Measurements from ENCODE around the gene DGKI. TPM values are rescaled to one million over a fixed set of nuclear protein-coding genes. Genes with fewer than 3 reads are reported as not detected.

The DGKI gene
- total RNA-seq, 2 donors from 2014 or later, result 0.04 to 0.64 TPM

GRCh38 chr7:137755846-137756651 lies 90.7 kb downstream of the DGKI start:
- Mint-ChIP-seq H3K27me3 (ENCODE audit: insufficient read depth) (no peaks in the 10 kb centered on the region), H3K4me3 (no peak overlapping the region), H3K4me1 (peaks cover 49% of the 10 kb centered on the region), H3K36me3 (ENCODE audit: low read depth) (no peaks in the 10 kb centered on the region), H3K27ac (no peak overlapping the region), H3K9me3 (peaks cover 6% of the 10 kb centered on the region)
- no peak for DNase-seq
- WGBS, 2 experiments (ENCODE audit: insufficient coverage in 1 of 2, insufficient read length in 1 of 2), result 89 to 100% methylated on average over 2 to 5 of the region's 5 CpGs
- Histone ChIP-seq H3K4me1 (ENCODE audit: control insufficient read depth, insufficient read depth, low read length) (peaks cover 11% of the 10 kb centered on the region), H3K4me3 (ENCODE audit: low read length) (no peak overlapping the region), H3K36me3 (ENCODE audit: control insufficient read depth, insufficient read depth, low read length) (no peaks in the 10 kb centered on the region), H3K27me3 (ENCODE audit: control insufficient read depth, insufficient read depth, low read length, poor library complexity, severe bottlenecking) (no peaks in the 10 kb centered on the region), H3K27ac (ENCODE audit: low read depth, low read length) (no peak overlapping the region), H3K9me3 (ENCODE audit: control insufficient read depth, low read length) (peaks cover 8% of the 10 kb centered on the region), H3K9ac (ENCODE audit: extremely low read depth, low read length, poor library complexity, severe bottlenecking) (no peak overlapping the region)
- TF ChIP-seq CTCF (conservative IDR thresholded peaks at IDR 0.05), result no peak

GRCh38 chr7:137755427-137755826 lies 91.3 kb downstream of the DGKI start:
- no peak overlapping the region for H3K4me3 ChIP-seq (ENCODE audit: low read length)
- H3K4me1 ChIP-seq (ENCODE audit: control insufficient read depth, insufficient read depth, low read length), result peaks cover 11% of the 10 kb centered on the region
- no peaks in the 10 kb centered on the region for H3K27me3 ChIP-seq (ENCODE audit: control insufficient read depth, insufficient read depth, low read length, poor library complexity, severe bottlenecking)
- TF ChIP-seq CTCF (conservative IDR thresholded peaks at IDR 0.05), result no peak
- peaks cover 8% of the 10 kb centered on the region for H3K9me3 ChIP-seq (ENCODE audit: control insufficient read depth, low read length)
- no peak for DNase-seq
- no peak overlapping the region for H3K9ac ChIP-seq (ENCODE audit: extremely low read depth, low read length, poor library complexity, severe bottlenecking)
- Mint-ChIP-seq H3K4me3 (no peak overlapping the region), H3K27me3 (ENCODE audit: insufficient read depth) (no peaks in the 10 kb centered on the region), H3K4me1 (peaks cover 48% of the 10 kb centered on the region), H3K36me3 (ENCODE audit: low read depth) (no peaks in the 10 kb centered on the region), H3K9me3 (peaks cover 6% of the 10 kb centered on the region), H3K27ac (no peak overlapping the region)
- WGBS, 2 experiments (ENCODE audit: insufficient coverage in 1 of 2, insufficient read length in 1 of 2), result 84 to 92% methylated on average over 3 to 4 of the region's 4 CpGs
- H3K27ac ChIP-seq (ENCODE audit: low read depth, low read length), result no peak overlapping the region
- no peaks in the 10 kb centered on the region for H3K36me3 ChIP-seq (ENCODE audit: control insufficient read depth, insufficient read depth, low read length)

- 43 to 45% methylated on average over 4 to 11 of the region's 11 CpGs for WGBS, 2 experiments (ENCODE audit: insufficient coverage in 1 of 2, insufficient read length in 1 of 2)
- H3K36me3 ChIP-seq (ENCODE audit: control insufficient read depth, insufficient read depth, low read length), result no peaks in the 10 kb centered on the region
- no peak for TF ChIP-seq CTCF (conservative IDR thresholded peaks at IDR 0.05)
- peak overlapping the region; percentile 33 for H3K27ac ChIP-seq (ENCODE audit: low read depth, low read length)
- peaks cover 6% of the 10 kb centered on the region for H3K9me3 Mint-ChIP-seq
- H3K27ac Mint-ChIP-seq, result no peak overlapping the region
- DNase-seq, result peak; percentile 59
- H3K27me3 Mint-ChIP-seq (ENCODE audit: insufficient read depth), result no peaks in the 10 kb centered on the region
- peaks cover 11% of the 10 kb centered on the region for H3K4me1 ChIP-seq (ENCODE audit: control insufficient read depth, insufficient read depth, low read length)
- no peaks in the 10 kb centered on the region for H3K27me3 ChIP-seq (ENCODE audit: control insufficient read depth, insufficient read depth, low read length, poor library complexity, severe bottlenecking)
- peaks cover 8% of the 10 kb centered on the region for H3K9me3 ChIP-seq (ENCODE audit: control insufficient read depth, low read length)
- no peak overlapping the region for H3K4me3 ChIP-seq (ENCODE audit: low read length)
- H3K9ac ChIP-seq (ENCODE audit: extremely low read depth, low read length, poor library complexity, severe bottlenecking), result no peak overlapping the region
- no peak overlapping the region for H3K4me3 Mint-ChIP-seq
- peaks cover 39% of the 10 kb centered on the region for H3K4me1 Mint-ChIP-seq
- no peaks in the 10 kb centered on the region for H3K36me3 Mint-ChIP-seq (ENCODE audit: low read depth)
Measured at GRCh38 chr7:137753948-137754851, 92.6 kb downstream of the DGKI start.
